HepG2 (cell line): ENCODE data around the gene SLC38A3.

Source experiments
- MTA1 ChIP-seq: sonication (generic); formaldehyde crosslinking; IDR thresholded peaks from 2 replicates; pipeline ENCODE4 v1.4.0; 2020; ENCODE audit warnings: missing genetic modification reagents, mild to moderate bottlenecking, borderline replicate concordance
- STAT5B ChIP-seq: sonication (generic); formaldehyde crosslinking; IDR thresholded peaks from 2 replicates; pipeline ENCODE4 v1.4.0; 2020; ENCODE audit warnings: missing genetic modification reagents
- ZSCAN30 ChIP-seq: sonication (generic); formaldehyde crosslinking; IDR thresholded peaks from 2 replicates; pipeline ENCODE4 v1.5.0; 2020; ENCODE audit warnings: mild to moderate bottlenecking, missing genetic modification reagents
- TF ChIP-seq, protein P1 (sequence below): sonication (generic); formaldehyde crosslinking; IDR thresholded peaks from 2 replicates; pipeline ENCODE4 v1.5.0; 2020; ENCODE audit warnings: mild to moderate bottlenecking, missing genetic modification reagents

DNA sequence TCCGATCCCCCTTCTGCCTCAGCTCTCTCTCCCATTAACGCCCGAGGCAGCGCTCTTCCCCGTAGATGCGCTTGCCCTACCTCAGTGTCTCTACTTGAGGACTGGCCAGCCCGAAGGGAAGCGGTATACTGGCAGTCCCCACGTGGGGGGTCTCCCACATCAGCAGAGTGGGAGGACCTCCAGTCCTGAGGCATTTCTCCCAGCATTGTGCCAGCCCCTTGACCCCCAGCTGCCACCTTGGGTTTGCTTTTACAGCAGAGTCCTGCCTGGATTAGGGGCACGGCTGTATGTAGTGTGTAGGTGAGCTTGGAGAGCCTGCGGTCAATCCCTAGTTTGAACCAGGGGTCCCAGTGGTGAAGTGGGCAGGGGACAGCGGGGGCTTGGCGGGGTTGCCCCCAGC is 49.2 kb upstream of the SLC38A3 start:
- no peak for TF ChIP-seq MTA1
- no peak for TF ChIP-seq ZSCAN30 (CRISPR knock-in tag)
- TF ChIP-seq, protein P1, sequence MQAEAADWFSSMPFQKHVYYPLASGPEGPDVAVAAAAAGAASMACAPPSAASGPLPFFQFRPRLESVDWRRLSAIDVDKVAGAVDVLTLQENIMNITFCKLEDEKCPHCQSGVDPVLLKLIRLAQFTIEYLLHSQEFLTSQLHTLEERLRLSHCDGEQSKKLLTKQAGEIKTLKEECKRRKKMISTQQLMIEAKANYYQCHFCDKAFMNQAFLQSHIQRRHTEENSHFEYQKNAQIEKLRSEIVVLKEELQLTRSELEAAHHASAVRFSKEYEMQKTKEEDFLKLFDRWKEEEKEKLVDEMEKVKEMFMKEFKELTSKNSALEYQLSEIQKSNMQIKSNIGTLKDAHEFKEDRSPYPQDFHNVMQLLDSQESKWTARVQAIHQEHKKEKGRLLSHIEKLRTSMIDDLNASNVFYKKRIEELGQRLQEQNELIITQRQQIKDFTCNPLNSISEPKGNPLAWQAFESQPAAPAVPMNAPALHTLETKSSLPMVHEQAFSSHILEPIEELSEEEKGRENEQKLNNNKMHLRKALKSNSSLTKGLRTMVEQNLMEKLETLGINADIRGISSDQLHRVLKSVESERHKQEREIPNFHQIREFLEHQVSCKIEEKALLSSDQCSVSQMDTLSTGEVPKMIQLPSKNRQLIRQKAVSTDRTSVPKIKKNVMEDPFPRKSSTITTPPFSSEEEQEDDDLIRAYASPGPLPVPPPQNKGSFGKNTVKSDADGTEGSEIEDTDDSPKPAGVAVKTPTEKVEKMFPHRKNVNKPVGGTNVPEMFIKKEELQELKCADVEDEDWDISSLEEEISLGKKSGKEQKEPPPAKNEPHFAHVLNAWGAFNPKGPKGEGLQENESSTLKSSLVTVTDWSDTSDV (CRISPR knock-in tag) = no peak
- no peak for TF ChIP-seq STAT5B (CRISPR knock-in tag)
